GM23338 (cell line): ENCODE results near the gene SLC10A3. TPM values are rescaled to one million over a fixed set of nuclear protein-coding genes. Genes with fewer than 3 reads are reported as not detected.

Source experiments
- ATAC-seq: fragments of 200-7000 bp; cut with Tn5 transposase; 3 replicates; pipeline ENCODE4 v1.9.1; 2020
- DNase-seq: peaks from one replicate; pipeline ENCODE4 v3.0.0-alpha.2; 2015; ENCODE audit warnings: low spot score
- H2AFZ ChIP-seq: fragments of 200-600 bp; sonication (generic); 2 replicates; pipeline ENCODE4 v1.8.0; 2016; ENCODE audit warnings: antibody characterized with exemption, mild to moderate bottlenecking, moderate library complexity
- H3F3A ChIP-seq: fragments of 200-600 bp; sonication (generic); replicated peaks from 2 replicates; pipeline ENCODE4 v1.8.0; 2017; ENCODE audit warnings: antibody characterized with exemption, mixed run types, low read depth
- H3K27ac ChIP-seq: fragments of 200-600 bp; sonication (generic); 2 replicates; pipeline ENCODE4 v1.6.1; 2016; ENCODE audit warnings: low read depth
- H3K27me3 ChIP-seq: fragments of 200-600 bp; sonication (generic); 2 replicates; pipeline ENCODE4 v1.8.0; 2016; ENCODE audit warnings: mild to moderate bottlenecking, mixed run types, moderate library complexity; ENCODE audit not compliant: insufficient read depth
- H3K36me3 ChIP-seq: fragments of 200-600 bp; sonication (generic); 2 replicates; pipeline ENCODE4 v1.8.0; 2016; ENCODE audit warnings: mild to moderate bottlenecking; ENCODE audit not compliant: insufficient read depth
- H3K4me1 ChIP-seq: fragments of 200-600 bp; sonication (generic); 2 replicates; pipeline ENCODE4 v1.8.0; 2016; ENCODE audit warnings: mild to moderate bottlenecking, moderate library complexity; ENCODE audit not compliant: insufficient read depth
- H3K4me2 ChIP-seq: fragments of 200-600 bp; sonication (generic); 2 replicates; pipeline ENCODE4 v1.7.1; 2017; ENCODE audit warnings: mixed run types
- H3K4me3 ChIP-seq: fragments of 200-600 bp; sonication (generic); 2 replicates; pipeline ENCODE4 v1.6.1; 2016; ENCODE audit warnings: mixed run types
- H3K79me2 ChIP-seq: fragments of 200-600 bp; sonication (generic); replicated peaks from 2 replicates; pipeline ENCODE4 v1.8.0; 2017; ENCODE audit warnings: mild to moderate bottlenecking; ENCODE audit not compliant: insufficient read depth
- H3K9me2 ChIP-seq: fragments of 200-600 bp; sonication (generic); 2 replicates; pipeline ENCODE4 v1.8.0; 2017; ENCODE audit not compliant: insufficient read depth
- H4K20me1 ChIP-seq: fragments of 200-600 bp; sonication (generic); replicated peaks from 2 replicates; pipeline ENCODE4 v1.8.0; 2017; ENCODE audit warnings: mild to moderate bottlenecking; ENCODE audit not compliant: insufficient read depth
- H3K27ac Mint-ChIP-seq: 2 replicates; pipeline ENCODE4 v1.8.0; 2020; ENCODE audit warnings: inconsistent platforms, mild to moderate bottlenecking, moderate library complexity, mixed read lengths
- H3K27me3 Mint-ChIP-seq: 3 replicates; pipeline ENCODE4 v1.8.0; 2022; ENCODE audit warnings: low read depth, mild to moderate bottlenecking, moderate library complexity, mixed read lengths, inconsistent platforms; ENCODE audit not compliant: insufficient read depth, poor library complexity
- H3K36me3 Mint-ChIP-seq: 3 replicates; pipeline ENCODE4 v1.8.0; 2021; ENCODE audit warnings: low read depth, mild to moderate bottlenecking, inconsistent platforms, moderate library complexity, mixed read lengths
- H3K4me1 Mint-ChIP-seq: 3 replicates; pipeline ENCODE4 v1.8.0; 2020; ENCODE audit warnings: mild to moderate bottlenecking, inconsistent platforms, mixed read lengths
- H3K4me3 Mint-ChIP-seq: 3 replicates; pipeline ENCODE4 v1.8.0; 2021; ENCODE audit warnings: moderate library complexity, mild to moderate bottlenecking, inconsistent platforms, mixed read lengths
- H3K9me3 Mint-ChIP-seq: 3 replicates; pipeline ENCODE4 v1.8.0; 2020; ENCODE audit warnings: moderate library complexity, mild to moderate bottlenecking, inconsistent platforms, mixed read lengths
- CREB1 ChIP-seq: fragments of 250-450 bp; sonication (Bioruptor Pico); IDR thresholded peaks from 2 replicates; pipeline ENCODE4 v1.5.0; 2020; ENCODE audit warnings: low read depth, mild to moderate bottlenecking, moderate library complexity
- CTCF ChIP-seq, 2 experiments: fragments of 200-600 bp in 1 of 2; sonication (generic) in 1 of 2; conservative IDR thresholded peaks; 2 replicates each; pipeline versions ENCODE4 v1.5.1 to v1.6.1; 2016 to 2017; ENCODE audit warnings: antibody characterized with exemption in 2 of 2, low read depth in 2 of 2, mild to moderate bottlenecking in 2 of 2, moderate library complexity in 1 of 2
- ETS1 ChIP-seq: IDR thresholded peaks from 2 replicates; pipeline ENCODE4 v1.6.1; 2016; ENCODE audit warnings: antibody characterized with exemption
- EZH2 ChIP-seq: fragments of 200-600 bp; sonication (generic); IDR thresholded peaks from one replicate; pipeline ENCODE4 v1.8.0; 2017; ENCODE audit warnings: antibody characterized with exemption, mild to moderate bottlenecking, low read depth; ENCODE audit not compliant: unreplicated experiment
- EZH2phosphoT487 ChIP-seq: fragments of 200-600 bp; sonication (generic); IDR thresholded peaks from one replicate; pipeline ENCODE4 v1.8.1; 2018; ENCODE audit warnings: antibody characterized with exemption; ENCODE audit not compliant: unreplicated experiment
- JUNB ChIP-seq: IDR thresholded peaks from one replicate; pipeline ENCODE4 v1.6.1; 2016; ENCODE audit warnings: antibody characterized with exemption; ENCODE audit not compliant: unreplicated experiment
- NANOG ChIP-seq: IDR thresholded peaks from 2 replicates; pipeline ENCODE4 v1.6.1; 2016; ENCODE audit warnings: antibody characterized with exemption, borderline replicate concordance
- POLR2AphosphoS5 ChIP-seq: IDR thresholded peaks from 2 replicates; pipeline ENCODE4 v1.6.1; 2016; ENCODE audit warnings: antibody characterized with exemption, low read depth
- REST ChIP-seq: IDR thresholded peaks from one replicate; pipeline ENCODE4 v1.6.1; 2018; ENCODE audit warnings: antibody characterized with exemption; ENCODE audit not compliant: unreplicated experiment
- STAT1 ChIP-seq: IDR thresholded peaks from one replicate; pipeline ENCODE4 v1.6.1; 2016; ENCODE audit warnings: antibody characterized with exemption; ENCODE audit not compliant: unreplicated experiment
- ZNF114 ChIP-seq: fragments of 250-450 bp; sonication (Bioruptor Pico); IDR thresholded peaks from 2 replicates; pipeline ENCODE4 v1.5.0; 2020; ENCODE audit warnings: mild to moderate bottlenecking, moderate library complexity
- ZNF331 ChIP-seq: fragments of 250-450 bp; sonication (Bioruptor Pico); IDR thresholded peaks from 2 replicates; pipeline ENCODE4 v1.5.0; 2020; ENCODE audit warnings: low read depth, mild to moderate bottlenecking, moderate library complexity
- ZNF462 ChIP-seq: fragments of 250-450 bp; sonication (Bioruptor Pico); IDR thresholded peaks from 2 replicates; pipeline ENCODE4 v1.5.0; 2020; ENCODE audit warnings: mild to moderate bottlenecking, moderate library complexity
- polyA plus RNA-seq: library from polyadenylated mRNA; unstranded; fragments of >200 nt; fragmentation: Nextera tagmentation; extraction: Ambion mirVana; gene quantifications from 2 replicates; pipeline ENCODE4 v1.2.1, GENCODE V29; 2016
- total RNA-seq: library from RNA; depleted of rRNA; stranded (reverse); fragments of >200 nt; shearing (Covaris generic); gene quantifications from 2 replicates; pipeline ENCODE4 v1.2.3, GENCODE V29; 2014

Gene SLC10A3
- total and polyA plus RNA-seq, 2 experiments from 2014 or later, result 7.6 to 17.6 TPM

GRCh38 chrX:154460326-154460725 is 30.1 kb downstream of the SLC10A3 start:
- DNase-seq (no peak), ATAC-seq (no peak)
- Histone ChIP-seq H3K79me2 (no peaks in the 10 kb centered on the region), H3K27ac (no peak overlapping the region), H2AFZ (no peak overlapping the region), H3K36me3 (no peaks in the 10 kb centered on the region), H3K4me1 (no peaks in the 10 kb centered on the region), H4K20me1 (no peaks in the 10 kb centered on the region), H3K27me3 (no peaks in the 10 kb centered on the region; the same call in 1 of the 2 replicates), H3K9me2 (no peaks in the 10 kb centered on the region), H3K4me3 (no peak overlapping the region), H3K4me2 (no peak overlapping the region), H3F3A (no peaks in the 10 kb centered on the region)
- Mint-ChIP-seq H3K36me3 (peaks cover 13% of the 10 kb centered on the region; the same call in 2 of the 3 replicates), H3K4me3 (no peak overlapping the region), H3K9me3 (no peaks in the 10 kb centered on the region), H3K4me1 (no peaks in the 10 kb centered on the region; the same call in 2 of the 3 replicates), H3K27me3 (peaks cover 5% of the 10 kb centered on the region), H3K27ac (no peak overlapping the region)
- TF ChIP-seq EZH2 (no peak), JUNB (no peak), EZH2phosphoT487 (no peak), ETS1 (no peak), POLR2AphosphoS5 (no peak), ZNF462 (CRISPR knock-in tag) (no peak), STAT1 (no peak), CREB1 (CRISPR knock-in tag) (no peak), NANOG (no peak), ZNF114 (CRISPR knock-in tag) (no peak), ZNF331 (CRISPR knock-in tag) (no peak), REST (no peak), CTCF (conservative IDR thresholded peaks at IDR 0.05; ENCODE audit: low read depth in 2 of 2) (no peak)
